GM21381 (cell line): ENCODE results near the gene RIMBP2.

Experiments used
- ATAC-seq: cut with Tn5 transposase; IDR thresholded peaks from one replicate; pipeline ENCODE4 v1.9.1; 2021; ENCODE audit warnings: mild to moderate bottlenecking, moderate library complexity; ENCODE audit not compliant: unreplicated experiment

The RIMBP2 gene

GRCh38 chr12:130555221-130555620 lies 160.9 kb downstream of the RIMBP2 start:
- no peak for ATAC-seq

- no peak for ATAC-seq
Measured at GRCh38 chr12:130552483-130552996, 163.6 kb downstream of the RIMBP2 start.

- no peak for ATAC-seq
Measured at GRCh38 chr12:130549361-130549760, 166.7 kb downstream of the RIMBP2 start.

GRCh38 chr12:130547480-130548155 lies 168.5 kb downstream of the RIMBP2 start:
- ATAC-seq: no peak

GRCh38 chr12:130546494-130546893 lies 169.6 kb downstream of the RIMBP2 start:
- no peak for ATAC-seq

GRCh38 chr12:130545475-130545874 lies 170.6 kb downstream of the RIMBP2 start:
- no peak for ATAC-seq

GRCh38 chr12:130540376-130540775 lies 175.7 kb downstream of the RIMBP2 start:
- no peak for ATAC-seq

GRCh38 chr12:130538343-130539095 lies 177.6 kb downstream of the RIMBP2 start:
- no peak for ATAC-seq

GRCh38 chr12:130537655-130538054 lies 178.4 kb downstream of the RIMBP2 start:
- no peak for ATAC-seq

GRCh38 chr12:130537051-130537450 lies 179.0 kb downstream of the RIMBP2 start:
- ATAC-seq: no peak

- no peak for ATAC-seq
Measured at GRCh38 chr12:130530429-130530828, 185.7 kb downstream of the RIMBP2 start.

- ATAC-seq: no peak
Measured at GRCh38 chr12:130529781-130530180, 186.3 kb downstream of the RIMBP2 start.

- ATAC-seq: no peak
Measured at GRCh38 chr12:130527239-130527638, 188.9 kb downstream of the RIMBP2 start.

- ATAC-seq: no peak
Measured at GRCh38 chr12:130526813-130527212, 189.3 kb downstream of the RIMBP2 start.

GRCh38 chr12:130525384-130526172 lies 190.5 kb downstream of the RIMBP2 start:
- ATAC-seq: no peak

GRCh38 chr12:130524759-130525158 lies 191.3 kb downstream of the RIMBP2 start:
- no peak for ATAC-seq

GRCh38 chr12:130523863-130524614 lies 192.1 kb downstream of the RIMBP2 start:
- ATAC-seq: no peak

GRCh38 chr12:130523208-130523607 lies 192.9 kb downstream of the RIMBP2 start:
- ATAC-seq: no peak

GRCh38 chr12:130522244-130522834 lies 193.8 kb downstream of the RIMBP2 start:
- no peak for ATAC-seq

GRCh38 chr12:130521375-130522124 lies 194.5 kb downstream of the RIMBP2 start:
- ATAC-seq: no peak
